Tibial nerve (tissue), 4 donors: Measurements from ENCODE around the gene ZNF331. TPM values are rescaled to one million over a fixed set of nuclear protein-coding genes. Genes with fewer than 3 reads are reported as not detected.
A peak's percentile ranks its signal among the peaks of the same experiment; 100 is the strongest.
"Not testable (repeated sequence)": the region's sequence is repeated elsewhere in the genome, so short reads cannot be mapped to it uniquely, and the experiment has no call there.

Experiments
- DNase-seq, 2 donors: peaks; one replicate each; pipeline ENCODE4 v3.0.0-alpha.2; 2019; ENCODE audit warnings: low spot score in 2 of 2
- H3K27ac ChIP-seq, 4 donors: fragments of 200-600 bp; sonication (generic) in 3 of 4; one replicate each; pipeline ENCODE4 v1.5.1; 2017 to 2019; ENCODE audit warnings: mild to moderate bottlenecking in 1 of 4
- H3K27me3 ChIP-seq, 2 donors: fragments of 200-600 bp; sonication (generic) in 1 of 2; one replicate each; pipeline versions ENCODE4 v1.5.1 to v1.6.0; 2017 to 2019
- H3K36me3 ChIP-seq, 3 donors: fragments of 200-600 bp; sonication (generic); one replicate each; pipeline ENCODE4 v1.5.1; 2018 to 2019
- H3K4me1 ChIP-seq, 4 donors: fragments of 200-600 bp; sonication (generic) in 3 of 4; one replicate each; pipeline ENCODE4 v1.5.1; 2017 to 2019
- H3K4me3 ChIP-seq, 4 donors: fragments of 200-600 bp; sonication (generic) in 3 of 4; one replicate each; pipeline ENCODE4 v1.5.1; 2017 to 2019; ENCODE audit warnings: mild to moderate bottlenecking in 1 of 4, moderate library complexity in 1 of 4
- H3K9me3 ChIP-seq, 4 donors: fragments of 200-600 bp; sonication (generic) in 3 of 4; one replicate each; pipeline ENCODE4 v1.5.1; 2017 to 2019
- EP300 ChIP-seq, 2 donors: sonication (generic); formaldehyde crosslinking; IDR thresholded peaks; one replicate each; pipeline ENCODE4 v1.6.1; 2017; ENCODE audit warnings: antibody characterized with exemption in 2 of 2, mild to moderate bottlenecking in 1 of 2
- POLR2A ChIP-seq, 2 donors: fragments of 450-650 bp; IDR thresholded peaks; one replicate each; pipeline ENCODE4 v1.6.1; 2017; ENCODE audit warnings: antibody characterized with exemption in 2 of 2, mild to moderate bottlenecking in 2 of 2, moderate library complexity in 2 of 2
- WGBS, 2 donors: methylation state at CpG; one replicate each; pipeline ENCODE4 v1.1.5; 2018; 5-methylcytosine and 5-hydroxymethylcytosine counted together
- total RNA-seq, 4 donors: library from RNA; depleted of rRNA; stranded (reverse); fragments of >200 nt; gene quantifications; one replicate each; pipeline ENCODE4 v1.1.0, GENCODE V29; 2016
- TF ChIP-seq, protein P1 (sequence below), 5 experiments: fragments of 200-600 bp in 3 of 5; fragments of 450-650 bp in 2 of 5; sonication (generic) in 3 of 5; IDR thresholded peaks; one replicate each; pipeline ENCODE4 v1.5.1; 2016 to 2019; ENCODE audit warnings: antibody characterized with exemption in 5 of 5, mild to moderate bottlenecking in 3 of 5, moderate library complexity in 2 of 5

ZNF331 gene
- total RNA-seq = 10 to 100 TPM; 27.3 to 46.8 (median 32.9) TPM

DNA sequence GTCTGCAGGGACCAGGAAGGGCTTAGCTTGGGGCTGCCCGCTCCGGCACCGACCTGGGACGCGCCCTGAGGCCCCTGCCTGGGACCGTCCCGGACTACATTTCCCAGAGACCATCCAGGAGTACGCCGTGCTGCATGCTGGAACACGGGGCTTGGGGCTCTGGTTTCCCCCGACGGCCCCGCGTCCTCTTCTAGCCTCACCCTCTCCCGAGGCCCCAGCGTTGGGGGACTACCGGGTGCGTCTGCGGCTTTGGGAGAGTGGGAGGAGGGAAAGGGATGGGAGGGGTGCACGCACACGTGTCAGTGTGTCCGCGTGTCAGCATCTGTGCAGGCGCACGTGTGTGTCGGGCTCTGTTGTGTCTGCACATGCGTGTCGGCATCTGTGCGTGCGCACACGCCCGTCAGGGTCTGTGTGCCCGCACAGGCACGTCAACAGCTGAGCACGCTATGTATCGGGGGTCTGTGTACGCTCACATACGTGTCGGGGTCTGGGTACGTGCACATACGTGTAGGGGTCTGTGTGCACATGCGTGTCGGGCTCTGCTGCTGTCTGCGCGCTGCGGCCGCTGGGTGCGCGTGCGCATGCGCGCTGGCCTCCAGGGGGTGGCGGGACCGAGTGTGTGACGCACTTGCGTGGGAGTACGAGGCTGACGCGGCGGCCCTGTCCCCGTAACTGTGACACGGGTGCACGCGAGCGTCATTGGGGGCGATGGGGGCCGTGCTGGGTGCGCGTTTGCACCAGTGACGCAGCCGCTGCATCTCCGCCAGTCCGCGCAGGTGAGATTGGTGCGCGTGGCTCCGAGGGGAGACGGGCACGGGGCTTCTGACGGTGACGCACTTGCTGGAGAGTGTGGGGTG lies at the start of gene ZNF331:
TSS of gene ZNF331 (plus strand) at position 625 of the 857 bp plus-strand sequence. CDS start 31,232 bp downstream, outside the sequence.
- H3K4me1 ChIP-seq = peaks cover 0 to 5% (median 0%) of the 10 kb centered on the region in 4 donors
- H3K36me3 ChIP-seq = peaks cover 0 to 6% (median 0%) of the 10 kb centered on the region in 3 donors
- no peaks in the 10 kb centered on the region for H3K27me3 ChIP-seq
- no peaks in the 10 kb centered on the region for H3K9me3 ChIP-seq
- TF ChIP-seq EP300 (IDR thresholded peaks at IDR 0.05) (peak; percentile 84 to 90), POLR2A (IDR thresholded peaks at IDR 0.05) (peak; percentile 61 to 75)
- TF ChIP-seq, protein P1, sequence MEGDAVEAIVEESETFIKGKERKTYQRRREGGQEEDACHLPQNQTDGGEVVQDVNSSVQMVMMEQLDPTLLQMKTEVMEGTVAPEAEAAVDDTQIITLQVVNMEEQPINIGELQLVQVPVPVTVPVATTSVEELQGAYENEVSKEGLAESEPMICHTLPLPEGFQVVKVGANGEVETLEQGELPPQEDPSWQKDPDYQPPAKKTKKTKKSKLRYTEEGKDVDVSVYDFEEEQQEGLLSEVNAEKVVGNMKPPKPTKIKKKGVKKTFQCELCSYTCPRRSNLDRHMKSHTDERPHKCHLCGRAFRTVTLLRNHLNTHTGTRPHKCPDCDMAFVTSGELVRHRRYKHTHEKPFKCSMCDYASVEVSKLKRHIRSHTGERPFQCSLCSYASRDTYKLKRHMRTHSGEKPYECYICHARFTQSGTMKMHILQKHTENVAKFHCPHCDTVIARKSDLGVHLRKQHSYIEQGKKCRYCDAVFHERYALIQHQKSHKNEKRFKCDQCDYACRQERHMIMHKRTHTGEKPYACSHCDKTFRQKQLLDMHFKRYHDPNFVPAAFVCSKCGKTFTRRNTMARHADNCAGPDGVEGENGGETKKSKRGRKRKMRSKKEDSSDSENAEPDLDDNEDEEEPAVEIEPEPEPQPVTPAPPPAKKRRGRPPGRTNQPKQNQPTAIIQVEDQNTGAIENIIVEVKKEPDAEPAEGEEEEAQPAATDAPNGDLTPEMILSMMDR (IDR thresholded peaks at IDR 0.05) = peak in 3 of 5 experiments; percentile 37 to 80 (median 78)
- peak within 1 kb of the TSS; percentile 59 to 74 (median 68) for H3K4me3 ChIP-seq
- peak within 1 kb of the TSS; percentile 85 to 94 (median 86) for H3K27ac ChIP-seq
- DNase-seq = peak; percentile 68 to 73
- WGBS, 2 donors = 67 to 73% methylated on average over 58 to 81 of the region's 81 CpGs

DNA sequence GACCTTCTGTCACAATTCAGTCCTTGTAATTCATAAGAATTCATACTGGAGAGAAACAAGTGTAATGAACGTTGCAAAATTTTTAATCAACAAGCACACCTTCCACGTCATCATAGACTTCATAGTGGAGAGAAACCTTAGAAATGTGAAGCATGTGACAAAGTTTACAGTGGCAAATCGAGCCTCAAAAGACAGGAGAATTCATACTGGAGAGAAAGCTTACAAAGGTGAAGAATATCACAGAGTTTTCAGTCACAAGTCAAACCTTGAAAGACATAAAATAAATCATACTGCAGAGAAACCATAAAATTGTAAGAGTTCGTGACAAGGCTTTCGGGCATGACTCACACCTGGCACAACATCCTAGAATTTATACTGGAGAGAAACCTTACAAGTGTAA lies 45.8 kb upstream of the ZNF331 start:
- 94 to 97% methylated on average over 5 of the region's 5 CpGs for WGBS, 2 donors
- no peak for DNase-seq
- Histone ChIP-seq H3K4me1 (no peaks in the 10 kb centered on the region), H3K27me3 (no peaks in the 10 kb centered on the region), H3K27ac (no peak overlapping the region), H3K9me3 (peaks cover 0 to 95% (median 30%) of the 10 kb centered on the region in 4 donors), H3K36me3 (peaks cover 0 to 84% (median 27%) of the 10 kb centered on the region in 3 donors), H3K4me3 (no peak overlapping the region)
- TF ChIP-seq EP300 (IDR thresholded peaks at IDR 0.05) (no peak), POLR2A (IDR thresholded peaks at IDR 0.05) (no peak)
- TF ChIP-seq, protein P1 (IDR thresholded peaks at IDR 0.05) = no peak

DNA sequence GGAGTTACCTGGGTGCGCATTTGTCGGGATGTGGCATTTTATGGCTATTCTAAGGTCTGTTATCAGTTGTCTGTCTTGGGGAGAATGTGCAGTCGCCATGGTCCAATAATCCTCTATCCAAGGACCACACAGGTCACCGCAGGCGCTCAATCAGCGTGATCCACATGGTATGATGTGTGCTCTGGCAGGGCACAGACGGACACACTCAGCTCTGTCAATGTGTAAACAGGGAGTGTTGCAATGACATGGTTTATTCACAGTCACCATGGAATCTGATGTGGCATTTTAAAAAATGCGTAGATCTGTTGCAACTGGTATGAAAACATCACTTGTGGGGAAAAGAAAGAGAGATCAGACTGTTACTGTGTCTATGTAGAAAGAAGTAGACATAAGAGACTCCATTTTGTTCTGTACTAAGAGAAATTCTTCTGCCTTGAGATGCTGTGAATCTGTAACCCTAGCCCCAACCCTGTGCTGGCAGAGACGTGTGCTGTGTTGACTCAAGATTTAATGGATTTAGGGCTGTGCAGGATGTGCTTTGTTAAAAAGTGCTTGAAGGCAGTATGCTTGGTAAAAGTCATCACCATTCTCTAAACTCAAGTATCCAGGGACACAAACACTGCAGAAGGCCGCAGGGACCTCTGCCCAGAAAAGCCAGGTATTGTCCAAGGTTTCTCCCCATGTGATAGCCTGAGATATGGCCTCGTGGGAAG lies 40.5 kb upstream of the ZNF331 start:
- not testable (repeated sequence) for H3K27me3 ChIP-seq, H3K4me3 ChIP-seq, H3K4me1 ChIP-seq, H3K27ac ChIP-seq, DNase-seq
- peaks cover 0 to 60% (median 13%) of the 10 kb centered on the region in 4 donors for H3K9me3 ChIP-seq
- WGBS, 2 donors = 37 to 42% methylated on average over 11 of the region's 11 CpGs
- peaks cover 0 to 31% (median 0%) of the 10 kb centered on the region in 3 donors for H3K36me3 ChIP-seq

DNA sequence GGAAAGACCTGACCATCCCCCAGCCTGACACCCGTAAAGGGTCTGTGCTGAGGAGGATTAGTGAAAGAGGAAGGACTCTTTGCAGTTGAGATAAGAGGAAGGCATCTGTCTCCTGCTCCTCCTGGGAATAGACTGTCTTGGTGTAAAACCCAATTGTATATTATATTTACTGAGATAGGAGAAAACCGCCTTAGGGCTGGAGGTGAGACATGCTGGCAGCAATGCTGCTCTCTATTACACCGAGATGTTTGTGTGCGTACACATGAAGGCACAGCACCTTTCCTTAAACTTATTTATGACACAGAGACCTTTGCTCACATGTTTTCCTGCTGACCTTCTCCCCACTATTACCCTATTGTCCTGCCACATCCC lies 39.9 kb upstream of the ZNF331 start:
- H3K27ac ChIP-seq, H3K4me1 ChIP-seq, H3K4me3 ChIP-seq, DNase-seq, H3K27me3 ChIP-seq: not testable (repeated sequence)
- Histone ChIP-seq H3K36me3 (peaks cover 0 to 26% (median 0%) of the 10 kb centered on the region in 3 donors), H3K9me3 (peaks cover 0 to 55% (median 12%) of the 10 kb centered on the region in 4 donors)
- 59% methylated on average over 4 of the region's 4 CpGs for WGBS, 2 donors

DNA sequence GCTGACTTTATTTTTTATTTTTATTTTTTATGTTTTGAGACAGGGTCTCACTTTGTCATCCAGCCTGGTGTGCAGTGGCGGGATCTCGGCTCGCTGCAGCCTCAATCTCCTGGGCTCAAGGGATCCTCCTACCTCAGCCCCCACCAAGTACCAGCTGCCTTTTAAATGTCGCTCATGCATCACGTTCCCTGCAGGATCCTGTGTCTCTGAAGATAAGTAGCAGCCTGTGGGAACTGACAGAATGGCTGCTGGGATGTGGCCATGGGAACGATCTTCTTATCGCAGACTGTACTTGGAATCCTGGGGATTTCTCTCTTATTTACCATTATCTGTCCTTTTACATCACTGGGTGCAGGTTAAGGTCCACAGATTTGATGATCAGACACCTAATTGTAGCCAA lies 34.8 kb upstream of the ZNF331 start:
- WGBS, 2 donors = 35 to 37% methylated on average over 7 of the region's 7 CpGs
- not testable (repeated sequence) for H3K4me3 ChIP-seq, H3K9me3 ChIP-seq, DNase-seq, H3K36me3 ChIP-seq, H3K27me3 ChIP-seq, H3K27ac ChIP-seq, H3K4me1 ChIP-seq

DNA sequence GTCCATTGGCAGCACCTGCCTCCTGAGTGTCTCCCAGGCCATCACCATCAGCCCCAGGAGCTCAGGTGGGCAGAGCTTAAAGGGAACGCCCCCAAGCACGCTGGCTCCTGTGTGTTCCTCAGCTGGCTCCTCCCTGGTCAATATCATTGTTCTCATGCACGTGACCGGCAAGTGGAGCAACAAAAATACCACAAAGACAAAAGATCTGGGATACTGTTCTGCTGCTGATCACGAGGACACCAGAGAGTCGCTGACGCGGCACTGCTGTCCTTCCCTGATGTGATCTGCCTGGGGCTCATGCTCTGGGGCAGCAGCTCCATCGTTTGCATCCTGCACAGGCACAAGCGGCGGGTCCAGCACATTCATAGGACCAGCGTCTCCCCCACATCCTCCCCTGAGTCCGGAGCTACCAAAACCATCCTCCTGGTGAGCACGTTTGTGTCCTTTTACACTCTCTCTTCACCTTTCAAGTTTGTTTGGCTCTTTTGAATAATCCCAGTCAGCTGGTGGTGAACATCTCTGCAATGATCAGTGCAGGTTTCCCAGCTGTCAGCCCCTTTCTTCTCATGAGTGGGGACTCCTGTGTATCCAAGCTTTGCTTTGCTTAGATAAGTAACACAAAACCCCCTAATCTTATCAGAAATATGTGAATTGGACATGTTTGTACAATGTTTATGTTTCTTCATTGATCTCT lies 34.1 kb upstream of the ZNF331 start:
- H3K36me3 ChIP-seq, H3K4me1 ChIP-seq, DNase-seq, H3K9me3 ChIP-seq, H3K27me3 ChIP-seq, H3K27ac ChIP-seq: not testable (repeated sequence)
- 0% methylated on average over 1 to 5 of the region's 14 CpGs for WGBS, 2 donors
- peak overlapping the region in 1 of 4 donors; percentile 18 for H3K4me3 ChIP-seq

DNA sequence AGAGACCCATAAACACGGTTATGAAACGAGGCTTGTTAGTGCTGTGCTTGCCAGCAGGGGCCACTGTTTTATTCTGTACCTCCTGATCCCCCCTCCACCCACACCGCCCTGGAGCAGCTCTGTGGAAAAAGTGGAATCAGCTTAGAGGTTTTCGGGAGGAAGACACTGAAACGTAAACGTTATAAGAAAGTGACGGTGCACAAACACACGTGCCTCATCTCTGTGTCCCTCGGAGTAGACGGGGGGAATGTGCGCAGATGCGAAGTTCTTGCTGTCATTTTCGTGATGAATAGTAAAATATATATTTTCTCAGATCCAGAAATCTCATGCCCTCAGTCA lies 33.6 kb upstream of the ZNF331 start:
- H3K4me1 ChIP-seq, H3K9me3 ChIP-seq, H3K27me3 ChIP-seq, H3K36me3 ChIP-seq, DNase-seq: not testable (repeated sequence)
- WGBS, 2 donors = 9 to 14% methylated on average over 11 to 13 of the region's 13 CpGs
- Histone ChIP-seq H3K4me3 (peak overlapping the region in 1 of 4 donors; percentile 18), H3K27ac (peak overlapping the region in 1 of 4 donors; percentile 18)
